GM12864 (cell line): Measurements from ENCODE around the gene CRADD.

Experiments used
- DNase-seq: peaks from one replicate; pipeline ENCODE4 v3.0.0-alpha.2; 2011; ENCODE audit warnings: low read depth
- H3K4me3 ChIP-seq: 2 replicates; pipeline ENCODE4 v1.5.1; 2011; ENCODE audit warnings: mild to moderate bottlenecking, low read depth, low read length, control low read depth
- TF ChIP-seq, protein P1 (sequence below): IDR thresholded peaks from 2 replicates; pipeline ENCODE4 v1.5.1; 2011; ENCODE audit warnings: low read depth, mild to moderate bottlenecking, moderate library complexity, low read length, control low read depth, inconsistent platforms; ENCODE audit errors: missing control alignments

CRADD gene

DNA sequence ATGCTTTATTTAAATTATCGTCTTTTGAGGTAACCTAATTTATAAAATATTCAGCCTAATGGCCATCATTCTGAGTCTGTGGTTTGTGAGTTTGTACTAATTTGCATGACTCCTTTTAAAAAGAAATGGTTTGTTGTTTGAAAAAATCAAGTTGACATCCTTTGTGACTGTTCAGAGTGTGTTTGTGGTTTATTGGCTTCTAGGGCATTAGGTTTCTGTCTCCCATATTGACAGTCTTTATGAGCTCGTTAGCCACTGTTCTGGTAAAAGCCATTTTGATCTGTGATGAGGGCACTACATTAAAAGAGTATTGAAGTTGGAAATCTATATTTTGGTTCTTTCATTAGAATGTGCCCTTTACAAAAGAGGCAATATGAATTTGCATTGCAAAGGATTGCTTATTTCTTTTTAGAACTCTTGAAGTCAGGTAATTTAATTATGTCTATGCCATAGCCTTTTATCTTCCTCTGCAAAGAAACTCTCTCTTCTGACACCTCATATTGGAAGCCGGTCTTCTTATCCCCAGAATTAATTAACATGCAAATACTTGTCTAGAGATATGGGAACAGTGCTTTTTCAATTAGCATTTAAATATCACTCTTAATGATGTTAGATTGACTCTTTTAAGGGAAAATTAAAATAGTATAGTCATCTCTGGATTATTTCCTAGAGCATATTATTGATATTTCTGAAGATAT is 95.0 kb downstream of the CRADD start:
- TF ChIP-seq, protein P1, sequence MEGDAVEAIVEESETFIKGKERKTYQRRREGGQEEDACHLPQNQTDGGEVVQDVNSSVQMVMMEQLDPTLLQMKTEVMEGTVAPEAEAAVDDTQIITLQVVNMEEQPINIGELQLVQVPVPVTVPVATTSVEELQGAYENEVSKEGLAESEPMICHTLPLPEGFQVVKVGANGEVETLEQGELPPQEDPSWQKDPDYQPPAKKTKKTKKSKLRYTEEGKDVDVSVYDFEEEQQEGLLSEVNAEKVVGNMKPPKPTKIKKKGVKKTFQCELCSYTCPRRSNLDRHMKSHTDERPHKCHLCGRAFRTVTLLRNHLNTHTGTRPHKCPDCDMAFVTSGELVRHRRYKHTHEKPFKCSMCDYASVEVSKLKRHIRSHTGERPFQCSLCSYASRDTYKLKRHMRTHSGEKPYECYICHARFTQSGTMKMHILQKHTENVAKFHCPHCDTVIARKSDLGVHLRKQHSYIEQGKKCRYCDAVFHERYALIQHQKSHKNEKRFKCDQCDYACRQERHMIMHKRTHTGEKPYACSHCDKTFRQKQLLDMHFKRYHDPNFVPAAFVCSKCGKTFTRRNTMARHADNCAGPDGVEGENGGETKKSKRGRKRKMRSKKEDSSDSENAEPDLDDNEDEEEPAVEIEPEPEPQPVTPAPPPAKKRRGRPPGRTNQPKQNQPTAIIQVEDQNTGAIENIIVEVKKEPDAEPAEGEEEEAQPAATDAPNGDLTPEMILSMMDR: no peak
- H3K4me3 ChIP-seq: no peak overlapping the region
- no peak for DNase-seq

- no peak overlapping the region for H3K4me3 ChIP-seq
- TF ChIP-seq, protein P1: no peak
- DNase-seq: no peak
Measured at GRCh38 chr12:93773122-93773871, 96.1 kb downstream of the CRADD start.

DNA sequence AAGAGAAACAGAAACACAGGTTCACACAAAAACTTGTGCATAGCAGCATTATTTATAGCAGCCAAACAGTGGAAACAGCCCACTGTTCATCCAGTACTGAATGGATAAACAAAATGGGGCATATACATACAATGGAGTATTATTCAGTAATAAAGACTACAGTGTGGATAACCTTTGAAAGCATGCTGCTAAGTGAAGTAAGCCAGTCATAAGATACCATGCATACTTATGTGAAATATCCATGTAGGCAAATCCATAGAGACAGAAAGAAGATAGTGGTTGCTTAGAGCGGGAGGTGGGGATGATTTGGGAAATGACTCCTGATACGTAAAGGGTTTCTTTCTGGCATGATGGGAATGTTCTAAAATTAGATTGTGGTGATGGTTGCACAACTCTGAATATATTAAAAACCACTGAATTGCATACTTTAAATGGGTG is 99.4 kb downstream of the CRADD start:
- TF ChIP-seq, protein P1: no peak
- H3K4me3 ChIP-seq: no peak overlapping the region
- no peak for DNase-seq

DNA sequence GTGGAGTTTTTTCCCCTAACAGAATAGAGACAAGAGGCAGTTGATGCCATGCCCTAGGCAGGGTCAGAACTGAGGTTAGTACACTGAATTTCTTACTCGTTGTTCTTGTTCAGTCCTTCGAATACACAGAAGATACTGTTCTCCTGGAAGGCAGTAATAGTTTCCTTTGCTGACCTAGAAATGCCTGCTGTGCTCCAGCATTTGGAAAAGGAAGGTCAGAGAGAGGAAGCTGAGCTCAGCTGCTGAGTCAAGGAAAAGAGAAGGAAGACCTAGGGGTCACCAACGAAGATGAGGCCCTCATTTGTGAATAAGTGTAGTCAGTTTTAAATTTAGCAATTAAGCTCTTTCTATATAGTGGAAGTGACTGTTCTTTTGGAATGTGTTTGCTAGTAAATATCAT is 100.1 kb downstream of the CRADD start:
- H3K4me3 ChIP-seq: no peak overlapping the region
- TF ChIP-seq, protein P1: no peak
- no peak for DNase-seq

DNA sequence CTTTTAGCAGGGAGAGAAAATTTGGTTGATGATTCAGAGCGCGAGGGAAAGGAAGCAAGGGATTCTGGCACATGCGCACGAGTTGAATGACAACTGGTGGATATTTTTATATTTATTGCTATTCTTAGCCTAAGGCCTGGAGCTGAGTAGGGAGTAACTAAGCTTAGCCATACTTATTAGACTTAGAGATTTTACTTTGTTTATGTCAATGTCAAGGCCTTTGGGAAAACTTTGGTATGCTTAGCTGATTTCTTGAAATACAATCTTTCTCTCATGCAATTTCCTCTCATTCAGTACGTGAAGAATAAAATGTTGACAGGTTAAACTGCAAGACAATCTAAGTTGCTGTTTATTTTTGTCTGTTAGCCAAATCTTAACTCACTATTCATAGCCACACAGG is 101.1 kb downstream of the CRADD start:
- no peak for DNase-seq
- H3K4me3 ChIP-seq: no peak overlapping the region
- TF ChIP-seq, protein P1: no peak

DNA sequence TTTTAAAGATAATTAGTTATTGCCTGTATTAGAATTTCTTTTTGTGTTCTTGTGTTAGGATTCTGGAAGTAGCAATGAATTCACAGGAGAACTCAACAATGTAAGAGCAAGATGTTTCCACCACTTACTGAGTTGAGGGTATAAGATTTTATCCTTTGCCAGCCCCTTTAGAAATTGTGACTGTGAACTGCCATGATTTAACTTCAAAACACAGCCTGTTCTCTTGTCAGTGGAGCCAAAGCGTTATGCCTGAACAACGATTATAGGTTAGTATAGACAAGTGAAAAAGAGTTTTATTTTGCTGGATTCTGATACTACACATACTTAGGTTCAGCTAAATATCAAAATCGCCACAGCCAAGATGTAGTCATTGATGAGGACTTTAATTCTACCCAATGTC is 101.6 kb downstream of the CRADD start:
- DNase-seq: no peak
- no peak overlapping the region for H3K4me3 ChIP-seq
- TF ChIP-seq, protein P1: no peak
